Stimulated activated CD4-positive, alpha-beta T cell treated with anti-CD3 and anti-CD28 coated beads, Interleukin-1b, Interleukin-23, amount 100 ng/mL, for 48 hours (primary cell): ENCODE measurements around the gene CNOT11.
"Not testable (repeated sequence)": the region's sequence is repeated elsewhere in the genome, so short reads cannot be mapped to it uniquely, and the experiment has no call there.

Source experiments
- DNase-seq: peaks from one replicate; pipeline ENCODE4 v3.0.0-alpha.2; 2020

CNOT11 gene

GRCh38 chr2:101252408-101253012 is at the start of gene CNOT11:
TSS of gene CNOT11 (plus strand) at chr2:101252886. CDS start at chr2:101252965, 79 bp downstream.
- peak; percentile 99 for DNase-seq

GRCh38 chr2:101204400-101205115 is 48.1 kb upstream of the CNOT11 start:
- DNase-seq: no peak

DNA sequence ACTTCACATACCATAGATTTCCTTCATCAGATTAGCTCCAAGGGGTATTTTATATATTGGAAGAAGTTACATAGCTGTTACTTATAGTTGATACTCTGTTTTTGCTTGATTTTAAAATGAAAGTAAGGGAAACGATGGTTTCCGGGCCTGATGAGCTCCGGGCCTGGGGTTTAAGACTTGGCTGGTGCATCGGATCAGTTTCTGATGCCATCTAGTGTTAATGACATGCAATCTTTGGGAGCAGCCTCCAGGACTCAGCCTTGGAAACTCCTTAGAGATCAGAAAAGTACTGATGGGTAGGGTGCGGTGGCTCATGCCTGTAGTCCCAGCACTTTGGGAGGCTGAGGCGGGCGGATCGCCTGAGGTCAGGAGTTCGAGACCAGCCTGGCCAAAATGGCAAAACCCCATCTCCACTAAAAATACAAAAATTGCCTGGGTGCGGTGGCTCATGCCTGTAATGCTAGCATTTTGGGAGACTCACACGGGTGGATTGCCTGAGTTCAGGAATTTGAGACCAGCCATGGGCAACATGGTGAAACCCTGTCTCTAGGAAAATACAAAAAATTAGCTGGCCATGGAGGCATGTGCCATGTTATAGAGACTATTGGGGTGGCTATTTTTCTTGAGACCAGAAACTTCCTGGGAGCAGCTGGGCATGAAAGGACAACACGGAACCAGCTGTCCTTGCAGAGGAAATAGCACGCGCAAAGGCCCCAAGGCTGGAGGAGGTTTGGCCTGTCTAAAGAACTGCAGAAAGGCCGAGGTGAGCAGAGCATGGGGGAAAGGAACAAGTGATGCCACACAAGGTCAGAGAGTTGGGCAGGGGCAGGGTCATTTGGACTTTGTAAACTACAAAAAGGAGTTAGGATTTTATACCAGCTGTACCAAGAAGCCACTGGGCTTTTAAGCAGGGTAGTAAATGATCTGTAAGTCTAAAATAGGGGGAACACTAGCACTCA is 46.9 kb upstream of the CNOT11 start:
- peak; percentile 48 for DNase-seq

DNA sequence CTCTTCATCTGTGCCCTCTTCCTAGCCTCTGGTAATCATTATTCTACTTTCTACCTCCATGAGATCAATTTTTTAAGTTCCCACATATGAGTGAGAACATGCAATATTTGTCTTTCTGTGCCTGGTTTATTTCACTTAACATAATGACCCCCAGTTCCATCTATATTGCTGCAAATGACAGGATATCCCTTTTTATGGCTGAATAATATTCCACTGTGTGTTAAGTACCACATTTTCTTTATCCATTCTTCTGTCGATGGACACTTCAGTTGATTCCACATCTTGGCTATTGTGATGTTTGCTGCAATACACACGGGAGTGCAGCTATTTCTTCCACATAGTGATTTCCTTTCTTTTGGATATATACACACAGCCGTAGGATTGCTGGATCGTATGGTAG is 43.9 kb upstream of the CNOT11 start:
- DNase-seq: no peak

GRCh38 chr2:101219246-101219645 is 33.4 kb upstream of the CNOT11 start:
- DNase-seq: no peak

- not testable (repeated sequence) for DNase-seq
These were observed 32.6 kb upstream of the CNOT11 start for GRCh38 chr2:101220091-101220490.

DNA sequence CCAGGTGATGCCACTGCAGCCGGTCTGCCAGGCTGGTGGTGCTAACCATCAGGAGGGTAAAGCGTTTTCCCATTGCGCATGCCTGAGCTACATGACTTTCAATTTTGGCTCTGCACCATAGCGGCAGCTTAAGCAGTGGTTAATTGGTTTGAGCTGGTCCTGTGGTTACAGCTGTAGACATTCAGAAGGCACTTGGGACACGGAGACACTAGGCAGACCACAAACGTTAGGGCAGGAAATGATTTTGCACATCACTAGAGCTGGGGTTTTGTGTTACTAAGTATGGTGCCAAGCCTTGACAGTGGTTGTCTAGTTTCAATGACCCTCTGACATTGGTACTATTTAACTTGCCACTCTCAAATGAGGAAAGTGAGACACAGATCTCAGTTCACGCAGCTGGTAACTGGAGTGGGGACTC is 28.9 kb upstream of the CNOT11 start:
- peak; percentile 55 for DNase-seq

GRCh38 chr2:101230541-101231001 is 22.1 kb upstream of the CNOT11 start:
- DNase-seq: no peak

DNA sequence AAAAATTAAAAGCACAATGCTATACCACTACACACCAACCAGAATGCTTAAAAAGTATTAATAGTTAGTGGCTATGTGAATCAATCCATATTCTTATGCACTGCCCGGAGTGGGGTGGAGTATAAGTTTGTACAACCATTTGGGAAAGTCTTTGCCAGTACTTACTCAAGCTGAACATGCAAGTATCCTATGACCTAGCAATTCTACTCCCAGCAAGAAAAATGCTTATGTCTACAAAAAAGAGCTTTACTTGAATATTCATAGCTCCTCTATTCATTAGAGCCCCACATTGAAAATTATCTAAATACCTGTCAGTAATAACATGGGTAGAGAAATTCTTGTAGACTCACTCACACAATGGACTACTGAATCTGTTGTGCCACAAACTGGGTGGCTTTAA is 21.4 kb upstream of the CNOT11 start:
- DNase-seq: no peak

DNA sequence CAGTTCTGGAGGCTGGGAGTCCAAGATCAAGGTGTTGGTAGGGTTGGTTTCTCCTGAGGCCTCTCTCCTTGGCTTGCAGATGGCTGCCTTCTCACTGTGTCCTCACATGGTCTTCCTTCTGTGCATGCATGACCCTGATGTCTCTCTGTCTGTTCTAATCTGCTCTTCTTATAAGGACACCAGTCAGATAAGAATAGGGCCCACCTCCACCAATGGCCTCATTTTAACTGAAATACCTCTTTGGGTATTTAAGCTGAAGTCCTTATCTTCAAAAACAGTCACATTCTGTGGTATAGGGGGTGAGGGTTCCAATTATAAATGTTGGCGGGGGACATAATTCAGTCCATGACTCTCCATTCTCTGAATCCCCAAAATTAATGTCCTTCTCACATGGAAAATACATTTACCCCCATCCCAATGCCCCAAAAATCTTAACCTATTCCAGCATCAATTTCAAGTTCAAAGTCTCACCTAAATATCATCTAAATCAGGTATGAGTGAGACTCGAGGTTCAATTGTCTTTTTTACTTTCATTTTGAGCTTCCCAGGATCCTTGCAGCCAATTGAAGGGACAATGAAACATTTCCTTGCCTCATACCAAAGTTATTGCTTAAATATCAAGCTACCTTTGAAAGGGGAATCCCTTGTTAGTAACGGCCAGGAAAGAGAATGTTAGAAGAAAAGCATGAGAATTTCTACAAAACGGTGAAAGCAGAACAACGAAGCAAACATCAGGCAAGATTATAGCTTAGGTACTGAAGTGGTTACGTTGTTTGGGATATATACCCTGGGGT is 20.6 kb upstream of the CNOT11 start:
- no peak for DNase-seq

DNA sequence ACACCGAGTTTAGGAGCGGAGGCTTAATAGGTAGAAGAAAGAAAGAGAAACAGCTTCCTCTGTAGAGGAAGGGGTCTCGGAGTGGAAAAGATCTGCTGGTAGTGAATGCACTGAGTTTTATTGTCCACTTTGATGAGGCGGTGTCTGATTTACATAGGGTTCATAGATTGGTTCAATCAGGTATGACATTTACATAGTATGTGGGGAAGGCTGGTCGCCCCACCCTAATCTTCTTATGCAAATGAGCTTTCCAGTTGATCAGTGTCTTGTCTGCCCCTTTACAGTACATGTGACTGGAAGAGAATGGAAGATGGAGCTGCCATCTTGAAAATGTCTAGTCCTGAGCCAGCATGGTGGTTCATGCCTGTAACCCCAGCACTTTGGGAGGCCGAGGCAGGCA is 19.9 kb upstream of the CNOT11 start:
- no peak for DNase-seq

- DNase-seq: no peak
These were observed 18.3 kb upstream of the CNOT11 start for GRCh38 chr2:101234169-101234938.

- not testable (repeated sequence) for DNase-seq
These were observed 16.7 kb upstream of the CNOT11 start for GRCh38 chr2:101235956-101236355.

DNA sequence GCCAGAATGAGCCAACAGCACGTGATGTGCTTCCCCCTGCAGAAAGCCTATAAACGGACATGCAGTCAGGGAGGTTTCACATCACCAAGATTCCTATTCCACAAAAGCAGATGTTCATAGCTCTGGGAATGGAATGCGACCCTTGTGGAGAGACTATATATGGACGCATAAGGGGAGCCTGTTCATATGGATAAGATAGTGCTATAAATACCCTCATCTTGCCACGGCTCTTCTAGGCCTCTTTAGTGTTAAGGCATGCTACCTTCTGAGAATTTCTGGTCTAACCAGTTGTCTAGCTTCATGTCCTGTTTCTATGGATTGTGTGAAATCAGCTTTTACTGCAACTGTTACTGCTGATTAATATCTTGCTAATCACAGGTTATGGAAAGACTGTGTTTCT is 14.7 kb upstream of the CNOT11 start:
- DNase-seq: not testable (repeated sequence)

DNA sequence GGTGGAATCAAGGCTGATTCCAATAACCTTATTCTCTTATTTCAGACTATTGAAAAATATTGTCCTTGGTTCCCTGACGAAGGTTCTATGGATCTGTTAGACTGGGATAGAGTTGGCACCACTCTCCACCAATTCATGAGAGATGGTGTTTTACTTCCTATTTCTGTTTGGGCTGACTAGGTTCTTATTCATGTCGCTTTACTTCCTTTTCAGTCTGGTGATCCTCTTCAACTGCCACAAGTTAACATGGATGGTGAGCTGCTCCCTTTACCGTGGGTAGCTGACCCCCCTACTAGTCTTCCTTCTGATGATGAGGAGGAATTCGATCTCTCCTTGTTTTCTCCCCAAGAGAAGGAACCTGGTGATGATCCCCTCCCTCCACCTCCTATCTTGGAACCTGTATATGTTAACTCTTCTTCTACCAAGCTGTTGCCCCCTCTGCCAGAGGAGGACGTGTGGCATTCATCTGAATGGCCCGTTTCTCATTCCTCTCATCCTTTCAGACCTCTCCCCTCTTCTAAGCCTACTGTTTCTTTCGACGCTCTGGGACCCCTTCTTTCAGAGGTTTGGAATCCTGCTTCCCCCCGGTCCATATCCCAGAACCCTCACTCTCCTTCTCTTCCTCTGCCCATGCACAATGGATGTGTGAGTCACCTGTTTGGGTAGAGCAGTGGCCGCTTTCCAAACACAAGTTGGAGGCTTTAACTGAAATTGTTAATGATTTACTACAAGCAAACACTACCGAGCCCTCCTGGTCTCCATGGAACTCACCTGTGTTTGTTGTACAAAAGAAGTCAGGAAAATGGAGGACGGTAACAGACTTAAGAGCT is 13.5 kb upstream of the CNOT11 start:
- no peak for DNase-seq

DNA sequence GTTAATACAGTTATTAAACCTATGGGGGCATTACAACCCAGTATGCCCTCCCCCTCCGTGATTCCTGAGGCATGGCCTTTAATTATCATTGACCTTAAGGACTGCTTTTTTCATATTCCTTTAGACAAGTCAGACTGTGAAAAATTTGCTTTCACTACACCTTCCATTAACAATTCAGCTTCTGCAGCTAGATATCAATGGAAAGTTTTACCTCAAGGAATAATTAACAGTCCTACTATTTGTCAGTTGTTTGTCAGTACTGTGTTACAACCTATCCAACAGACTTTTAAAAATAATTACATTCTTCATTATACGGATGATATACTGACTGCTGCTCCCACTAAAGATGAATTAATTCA is 12.9 kb upstream of the CNOT11 start:
- not testable (repeated sequence) for DNase-seq

DNA sequence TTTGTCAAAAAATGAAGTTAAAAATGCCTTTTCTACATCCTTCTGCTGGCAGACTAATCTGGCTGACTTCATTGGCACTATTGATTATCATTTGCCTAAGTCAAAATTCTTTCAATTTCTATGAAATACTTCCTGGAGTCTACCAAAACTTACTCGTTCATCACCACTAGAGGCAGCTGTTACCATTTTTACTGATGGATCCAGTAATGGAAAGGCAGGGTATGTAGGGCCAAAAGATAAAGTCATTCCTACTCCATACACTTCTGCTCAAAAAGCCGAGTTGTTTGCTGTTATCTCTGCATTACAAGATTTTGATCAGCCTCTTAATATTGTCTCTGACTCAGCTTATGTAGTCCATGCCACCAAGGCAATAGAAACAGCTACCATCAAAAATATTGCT is 12.0 kb upstream of the CNOT11 start:
- not testable (repeated sequence) for DNase-seq

- DNase-seq: no peak
These were observed 11.5 kb upstream of the CNOT11 start for GRCh38 chr2:101241158-101241557.

DNA sequence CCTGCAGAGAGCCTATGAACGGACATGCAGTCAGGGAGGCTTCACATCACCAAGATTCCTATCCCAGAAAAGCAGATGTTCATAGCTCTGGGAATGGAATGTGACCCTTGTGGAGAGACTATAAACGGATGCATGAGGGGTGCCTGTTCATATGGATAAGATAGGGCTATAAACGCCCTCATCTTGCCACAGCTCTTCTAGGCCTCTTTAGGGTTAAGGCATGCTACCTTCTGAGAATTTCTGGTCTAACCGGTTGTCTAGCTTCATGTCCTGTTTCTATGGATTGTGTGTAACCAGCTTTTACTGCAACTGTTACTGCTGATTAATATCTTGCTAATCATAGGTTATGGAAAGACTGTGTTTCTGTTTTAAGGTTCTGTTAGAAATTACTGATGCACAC is 8.3 kb upstream of the CNOT11 start:
- DNase-seq: not testable (repeated sequence)

- DNase-seq: not testable (repeated sequence)
These were observed 7.8 kb upstream of the CNOT11 start for GRCh38 chr2:101244899-101245298.

GRCh38 chr2:101245468-101245867 is 7.2 kb upstream of the CNOT11 start:
- not testable (repeated sequence) for DNase-seq
